GM19467 (cell line): Measurements from ENCODE around the gene PEAK3.
"Not testable (repeated sequence)": the region's sequence is repeated elsewhere in the genome, so short reads cannot be mapped to it uniquely, and the experiment has no call there.

Source experiments
- ATAC-seq: cut with Tn5 transposase; IDR thresholded peaks from one replicate; pipeline ENCODE4 v1.9.1; 2021; ENCODE audit warnings: mild to moderate bottlenecking, moderate library complexity; ENCODE audit not compliant: unreplicated experiment

PEAK3 gene

DNA sequence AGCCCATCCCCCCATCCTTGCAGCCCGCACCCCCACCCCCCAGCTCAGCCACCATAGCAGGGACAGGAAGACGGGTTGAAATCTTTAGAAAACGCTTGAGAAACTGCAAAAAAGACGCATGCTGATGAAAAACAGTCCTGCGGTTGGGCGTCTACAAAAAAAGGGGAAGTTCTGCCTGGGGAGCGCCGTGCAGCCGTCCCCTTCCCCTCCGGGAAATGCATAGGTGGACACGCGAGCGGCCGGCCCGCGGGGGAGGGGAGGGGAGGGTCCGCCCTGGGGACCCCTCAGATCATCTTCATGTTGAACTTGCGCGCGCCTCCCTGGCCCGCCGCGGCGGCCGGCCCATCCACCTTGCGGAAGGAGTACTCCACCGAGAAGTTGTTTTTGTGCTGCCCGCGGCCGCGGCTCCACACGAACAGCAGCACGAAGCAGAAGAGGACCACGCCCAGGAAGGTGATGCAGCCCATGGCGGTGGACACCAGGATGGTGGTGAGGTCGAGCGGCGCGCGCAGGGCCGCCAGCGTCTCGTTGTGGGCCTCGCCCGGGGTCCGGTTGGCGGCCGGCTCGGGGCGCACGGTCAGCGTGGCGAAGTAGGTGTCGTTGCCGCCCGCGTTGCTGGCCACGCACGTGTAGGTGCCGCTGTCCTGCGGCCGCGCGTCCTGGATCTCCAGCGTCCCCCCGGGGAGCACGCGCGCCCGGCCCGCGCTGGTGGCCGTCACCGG is 7.9 kb upstream of the PEAK3 start:
- no peak for ATAC-seq

DNA sequence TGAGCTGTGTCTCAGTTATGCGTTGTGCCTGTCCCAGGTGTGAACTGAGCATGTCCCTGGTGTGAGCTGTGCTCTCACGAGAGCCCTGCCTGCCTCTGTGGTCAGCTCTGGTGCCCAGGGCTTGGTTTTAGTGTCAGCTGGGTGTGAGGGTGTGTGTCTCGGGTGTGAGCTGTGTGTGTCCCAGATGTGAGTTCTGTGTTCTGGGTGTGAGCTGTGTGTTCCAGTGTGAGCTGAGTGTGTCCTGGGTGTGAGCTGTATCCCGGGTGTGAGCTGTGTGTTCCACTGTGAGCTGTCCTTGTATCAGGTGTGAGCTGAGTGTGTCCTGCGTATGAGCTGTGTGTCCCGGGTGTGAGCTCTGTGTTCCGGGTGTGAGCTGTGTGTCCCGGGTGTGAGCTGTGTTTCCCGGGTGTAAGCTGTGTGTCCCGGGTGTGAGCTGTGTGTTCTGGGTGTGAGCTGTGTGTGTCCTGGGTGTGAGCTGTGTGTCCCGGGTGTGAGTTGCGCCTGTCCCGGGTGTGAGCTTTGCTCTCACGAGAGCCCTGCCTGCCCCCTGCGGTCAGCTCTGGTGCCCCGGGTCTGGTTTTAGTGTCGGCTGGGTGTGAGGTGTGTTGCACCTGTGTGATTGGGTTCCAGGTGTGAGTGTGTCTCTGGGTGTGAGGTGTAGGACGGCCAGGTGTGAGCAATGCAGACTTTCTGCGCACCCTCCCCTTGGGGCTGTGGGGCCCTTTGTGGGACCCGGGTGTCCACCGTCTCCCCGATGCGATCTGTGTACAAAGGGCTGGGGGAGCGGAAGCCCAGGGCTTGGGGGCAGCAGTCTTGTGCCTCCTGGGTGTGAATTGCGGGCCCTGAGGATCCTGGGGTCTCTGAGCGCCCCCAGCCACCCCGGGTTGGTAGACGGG is 7.1 kb upstream of the PEAK3 start:
- ATAC-seq, result no peak

DNA sequence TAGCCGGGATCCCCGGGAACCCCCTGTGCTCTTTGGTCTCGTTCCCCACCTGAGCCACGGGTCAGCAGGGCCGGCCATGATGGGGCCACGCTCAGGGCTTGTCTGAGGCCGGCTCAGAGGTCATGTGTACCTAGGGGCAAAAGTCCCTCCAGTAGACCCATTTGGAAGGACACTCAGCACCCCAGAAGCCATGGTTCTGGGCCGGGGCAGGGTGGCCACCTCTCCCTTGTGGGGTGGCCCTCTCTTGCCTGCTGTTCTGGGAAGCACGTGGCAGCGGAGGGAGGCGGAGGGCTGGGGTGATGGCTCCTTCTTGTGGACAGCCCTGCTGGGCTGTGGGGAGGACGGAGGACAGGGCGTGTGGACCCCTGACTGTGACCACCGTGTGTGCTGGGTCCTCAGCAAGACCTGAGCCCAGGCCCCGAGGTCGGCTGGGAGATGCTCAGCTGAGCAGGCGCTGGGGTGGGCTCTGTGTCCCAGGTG is 6.4 kb upstream of the PEAK3 start:
- no peak for ATAC-seq

GRCh38 chr19:2287585-2288337 is 5.8 kb upstream of the PEAK3 start:
- ATAC-seq, result no peak

- ATAC-seq, result no peak
These were observed 4.6 kb upstream of the PEAK3 start for GRCh38 chr19:2286402-2287140.

DNA sequence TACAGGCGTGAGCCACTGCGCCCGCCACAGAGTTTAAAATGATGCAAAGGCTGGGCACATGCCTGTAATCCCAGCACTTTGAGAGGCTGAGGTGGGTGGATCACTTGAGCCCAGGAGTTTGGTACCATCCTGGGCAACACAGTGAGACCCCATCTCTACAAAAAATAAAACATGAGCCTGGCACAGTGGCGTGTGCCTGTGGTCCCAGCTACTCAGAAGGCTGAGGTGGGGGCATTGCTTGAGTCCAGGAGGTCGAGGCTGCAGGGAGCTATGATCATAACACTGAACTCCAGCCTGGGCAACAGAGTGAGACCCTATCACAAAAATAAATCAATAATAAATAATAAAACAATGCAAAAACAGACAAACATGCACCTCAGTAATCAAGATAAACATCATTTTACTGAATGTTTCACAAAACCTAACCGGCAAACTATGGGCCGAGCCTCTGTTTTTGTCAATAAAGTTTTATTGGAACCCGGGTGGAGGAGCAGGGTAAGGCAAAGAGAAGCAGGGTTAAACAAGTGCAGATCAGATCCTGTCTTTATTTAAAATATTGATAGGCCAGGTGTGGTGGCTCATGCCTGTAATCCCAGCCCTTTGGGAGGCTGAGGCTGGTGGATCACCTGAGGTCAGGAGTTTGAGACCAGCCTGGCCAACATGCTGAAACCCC is 2.0 kb upstream of the PEAK3 start:
- ATAC-seq, result no peak

DNA sequence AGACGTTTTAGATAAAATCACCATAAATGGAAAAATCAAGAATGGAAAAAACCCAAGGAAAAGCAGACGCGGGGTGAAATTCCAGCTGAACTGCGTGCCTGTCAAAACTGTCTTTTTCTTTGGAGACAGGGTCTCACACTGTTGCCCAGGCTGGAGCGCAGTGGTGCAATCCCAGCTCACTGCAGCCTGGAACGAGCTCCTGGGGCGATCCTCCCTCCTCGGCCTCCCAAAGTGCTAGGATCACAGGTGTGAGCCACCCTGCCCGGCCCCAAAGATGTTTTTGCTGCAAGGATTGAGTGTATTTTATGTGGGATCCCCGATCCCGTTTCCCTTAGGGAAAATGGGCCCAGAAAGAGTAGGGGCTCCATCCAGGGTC is 875 bp upstream of the PEAK3 start:
- no peak for ATAC-seq

DNA sequence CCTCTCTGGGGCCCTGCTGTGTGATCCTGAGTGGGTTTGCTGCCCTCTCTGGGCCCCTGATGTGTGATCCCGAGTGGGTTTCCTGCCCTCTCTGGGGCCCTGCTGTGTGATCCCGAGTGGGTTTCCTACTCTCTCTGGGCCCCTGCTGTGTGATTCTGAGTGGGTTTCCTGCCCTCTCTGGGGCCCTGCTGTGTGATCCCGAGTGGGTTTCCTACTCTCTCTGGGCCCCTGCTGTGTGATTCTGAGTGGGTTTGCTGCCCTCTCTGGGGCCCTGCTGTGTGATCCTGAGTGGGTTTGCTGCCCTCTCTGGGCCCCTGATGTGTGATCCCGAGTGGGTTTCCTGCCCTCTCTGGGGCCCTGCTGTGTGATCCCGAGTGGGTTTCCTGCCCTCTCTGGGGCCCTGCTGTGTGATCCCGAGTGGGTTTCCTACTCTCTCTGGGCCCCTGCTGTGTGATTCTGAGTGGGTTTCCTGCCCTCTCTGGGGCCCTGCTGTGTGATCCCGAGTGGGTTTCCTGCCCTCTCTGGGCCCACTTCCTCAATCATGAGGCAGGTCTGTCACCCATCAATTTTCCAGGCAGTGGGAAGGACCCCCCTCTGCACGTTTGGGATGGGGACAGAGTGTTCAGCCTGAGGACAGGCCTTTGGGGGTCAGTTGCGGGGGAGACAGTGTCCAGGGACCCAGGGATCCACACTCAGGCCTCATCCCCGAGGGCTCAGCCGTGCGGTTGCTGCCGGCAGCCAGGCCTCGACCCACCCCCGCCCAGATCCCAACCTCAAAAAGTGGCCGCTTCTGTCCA is 512 bp downstream of the PEAK3 start:
- ATAC-seq, result not testable (repeated sequence)

DNA sequence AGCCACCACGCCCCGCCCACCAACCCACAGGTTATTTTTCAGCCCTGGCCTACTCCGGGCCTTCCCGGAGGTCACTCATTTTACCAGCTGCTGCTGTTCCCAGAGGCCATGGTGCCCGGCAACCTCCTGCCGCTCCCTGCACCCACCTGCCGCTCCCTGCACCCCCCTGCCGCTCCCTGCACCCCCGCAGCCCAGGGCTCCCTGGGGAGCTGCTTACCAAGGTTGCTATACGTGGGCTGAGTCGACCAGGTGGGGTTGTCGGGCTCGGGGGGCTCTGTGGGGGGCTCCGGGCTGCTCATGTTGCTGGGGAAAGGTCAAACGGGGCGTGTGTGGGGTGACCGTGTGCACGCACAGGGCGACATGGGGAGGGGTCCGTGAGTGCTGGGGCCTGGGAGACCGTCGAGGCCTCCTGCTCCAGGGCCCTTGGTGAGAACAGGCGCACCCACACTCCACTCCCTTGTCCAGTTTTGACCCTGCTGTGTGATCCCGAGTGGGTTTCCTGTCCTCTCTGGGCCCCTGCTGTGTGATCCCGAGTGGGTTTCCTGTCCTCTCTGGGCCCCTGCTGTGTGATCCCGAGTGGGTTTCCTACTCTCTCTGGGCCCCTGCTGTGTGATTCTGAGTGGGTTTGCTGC is 1.2 kb downstream of the PEAK3 start:
- no peak for ATAC-seq

GRCh38 chr19:2278459-2279158 is 3.4 kb downstream of the PEAK3 start:
- ATAC-seq, result no peak

DNA sequence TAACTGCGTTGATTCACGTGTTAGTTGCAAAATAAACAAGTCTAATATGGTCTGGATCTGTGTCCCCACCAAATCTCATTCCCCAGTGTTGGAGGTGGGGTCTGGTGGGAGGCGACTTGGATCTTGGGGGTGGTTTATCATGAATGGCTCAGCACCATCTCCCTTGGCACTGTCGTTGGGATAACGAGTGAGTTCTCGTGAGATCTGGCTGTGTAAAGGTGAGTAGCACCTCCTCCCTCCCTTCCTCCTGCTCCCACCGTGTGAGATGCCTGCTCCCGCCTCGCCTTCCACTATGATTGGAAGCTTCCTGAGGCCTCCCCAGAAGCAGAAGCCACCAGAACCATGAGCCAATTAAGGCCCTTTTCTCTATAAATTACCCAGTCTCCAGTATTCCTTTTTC is 4.8 kb downstream of the PEAK3 start:
- ATAC-seq, result no peak

GRCh38 chr19:2276429-2276986 is 5.5 kb downstream of the PEAK3 start:
- no peak for ATAC-seq

DNA sequence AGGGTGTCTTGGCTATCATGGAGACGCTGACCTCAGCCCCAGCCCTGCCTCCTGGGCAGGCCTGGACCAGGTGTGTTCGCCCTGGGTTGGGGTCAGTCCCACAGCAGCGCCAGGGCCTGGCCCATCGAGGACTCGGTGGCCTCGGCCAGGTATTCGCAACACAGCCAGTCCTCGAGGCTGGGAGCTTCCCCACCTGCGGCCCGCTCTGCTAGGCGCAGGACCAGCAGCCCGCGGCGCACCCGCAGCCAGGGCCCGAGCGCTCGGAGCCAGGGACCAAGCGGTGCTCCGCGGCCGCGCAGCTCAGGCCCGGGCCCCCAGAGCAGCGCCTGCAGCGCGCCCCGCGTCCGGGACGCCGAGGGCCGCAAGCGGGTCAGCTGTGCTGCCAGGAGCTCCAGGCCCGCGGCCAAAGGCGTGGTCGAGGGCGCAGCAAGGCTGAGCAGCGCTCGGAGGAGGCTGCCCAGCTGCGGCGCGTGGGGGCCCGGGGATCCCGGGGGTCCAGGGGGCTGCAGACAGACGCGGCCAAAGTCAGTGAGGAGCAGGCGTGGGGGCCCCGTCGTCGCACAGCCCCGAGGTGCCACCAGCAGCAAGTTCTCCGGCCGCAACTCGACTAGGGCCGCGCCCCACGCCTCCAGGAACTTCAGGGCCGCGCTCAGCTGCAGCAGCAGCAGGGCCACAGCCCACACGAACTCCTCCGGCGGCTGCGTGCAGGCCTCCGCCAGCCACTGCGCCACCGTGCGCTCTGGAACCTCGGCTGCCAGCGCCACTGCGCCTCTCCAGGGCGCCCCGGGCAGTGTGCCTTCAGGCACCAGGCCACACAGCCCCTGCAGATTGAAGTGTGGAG is 6.2 kb downstream of the PEAK3 start:
- ATAC-seq, result no peak

GRCh38 chr19:2274931-2275535 is 6.9 kb downstream of the PEAK3 start:
- ATAC-seq, result no peak

GRCh38 chr19:2274185-2274711 is 7.7 kb downstream of the PEAK3 start:
- ATAC-seq, result no peak
